ENCODE data around the gene FBXL14.

Gene FBXL14

GRCh38 chr12:1592444-1593173, 1.8 kb downstream of the FBXL14 start:
- Histone ChIP-seq H3K79me1 (replicated peaks; ENCODE audit: low read length, poor library complexity, severe bottlenecking) (peaks cover 5% of the 10 kb centered on the region), H3K9me3 (ENCODE audit: control insufficient read depth, low read length) (no peaks in the 10 kb centered on the region), H3K23ac (ENCODE audit: low read length in 2 of 2) (peak overlapping the region in 1 of 2 experiments; percentile 79), H3K18ac (ENCODE audit: low read depth in 1 of 2, low read length in 2 of 2) (peak overlapping the region in 1 of 2 experiments; percentile 84), H3K4me2 (ENCODE audit: low read length, poor library complexity, severe bottlenecking) (peak overlapping the region; percentile 82), H3K9ac (ENCODE audit: low read length) (peak overlapping the region; percentile 80), H2BK5ac (ENCODE audit: low read depth, low read length, poor library complexity, severe bottlenecking) (no peak overlapping the region), H3K27me3 (ENCODE audit: control insufficient read depth in 1 of 2, insufficient read depth in 1 of 2, low read length in 2 of 2) (no peaks in the 10 kb centered on the region), H3K14ac (ENCODE audit: low read length in 2 of 2) (peak overlapping the region in 1 of 2 experiments; percentile 50), H3K27ac (ENCODE audit: low read length, poor library complexity, severe bottlenecking) (peak overlapping the region; percentile 18), H3K4ac (ENCODE audit: low read depth in 1 of 2, low read length in 2 of 2) (peak overlapping the region in 1 of 2 experiments; percentile 25), H3K4me1 (ENCODE audit: control insufficient read depth, insufficient read depth, low read depth, low read length) (peaks cover 20% of the 10 kb centered on the region), H3K36me3 (ENCODE audit: control insufficient read depth in 1 of 2, insufficient read depth in 2 of 2, low read depth in 1 of 2, low read length in 2 of 2) (peaks cover 7% of the 10 kb centered on the region in 2 experiments), H2BK12ac (ENCODE audit: low read length in 2 of 2) (peak overlapping the region in 1 of 2 experiments; percentile 51), H4K8ac (ENCODE audit: low read length) (peak overlapping the region; percentile 66), H2BK120ac (ENCODE audit: low read depth, low read length) (no peak overlapping the region), H2BK15ac (ENCODE audit: low read depth, poor library complexity, severe bottlenecking) (no peak overlapping the region), H2AK5ac (ENCODE audit: low read length, severe bottlenecking) (no peak overlapping the region), H3K4me3 (ENCODE audit: insufficient read depth in 1 of 2, low read depth in 1 of 2, low read length in 2 of 2) (peak overlapping the region; percentile 70 to 87), H2AFZ (ENCODE audit: low read depth, low read length) (no peak overlapping the region), H4K91ac (ENCODE audit: low read length) (peak overlapping the region; percentile 31)
- DNase-seq: peak; percentile 80
- WGBS: 17% methylated on average over 27 of the region's 27 CpGs

- no peak overlapping the region for H4K91ac ChIP-seq (ENCODE audit: low read length)
- peaks cover 7% of the 10 kb centered on the region in 2 experiments for H3K36me3 ChIP-seq (ENCODE audit: control insufficient read depth in 1 of 2, insufficient read depth in 2 of 2, low read depth in 1 of 2, low read length in 2 of 2)
- peaks cover 22% of the 10 kb centered on the region for H3K4me1 ChIP-seq (ENCODE audit: control insufficient read depth, insufficient read depth, low read depth, low read length)
- peak overlapping the region; percentile 80 for H3K9ac ChIP-seq (ENCODE audit: low read length)
- H3K9me3 ChIP-seq (ENCODE audit: control insufficient read depth, low read length): no peaks in the 10 kb centered on the region
- H3K79me1 ChIP-seq (replicated peaks; ENCODE audit: low read length, poor library complexity, severe bottlenecking): peaks cover 3% of the 10 kb centered on the region
- H3K4me2 ChIP-seq (ENCODE audit: low read length, poor library complexity, severe bottlenecking): peak overlapping the region; percentile 88
- no peak overlapping the region for H3K4ac ChIP-seq (ENCODE audit: low read depth in 1 of 2, low read length in 2 of 2)
- no peak overlapping the region for H2BK15ac ChIP-seq (ENCODE audit: low read depth, poor library complexity, severe bottlenecking)
- H2BK12ac ChIP-seq (ENCODE audit: low read length in 2 of 2): no peak overlapping the region
- 0% methylated on average over 2 of the region's 4 CpGs for WGBS
- no peak overlapping the region for H2AFZ ChIP-seq (ENCODE audit: low read depth, low read length)
- DNase-seq: peak; percentile 58
- peak overlapping the region; percentile 51 for H2AK5ac ChIP-seq (ENCODE audit: low read length, severe bottlenecking)
- no peaks in the 10 kb centered on the region for H3K27me3 ChIP-seq (ENCODE audit: control insufficient read depth in 1 of 2, insufficient read depth in 1 of 2, low read length in 2 of 2)
- H3K27ac ChIP-seq (ENCODE audit: low read length, poor library complexity, severe bottlenecking): peak overlapping the region; percentile 38
- H3K23ac ChIP-seq (ENCODE audit: low read length in 2 of 2): no peak overlapping the region
- no peak overlapping the region for H3K14ac ChIP-seq (ENCODE audit: low read length in 2 of 2)
- no peak overlapping the region for H2BK5ac ChIP-seq (ENCODE audit: low read depth, low read length, poor library complexity, severe bottlenecking)
- H3K4me3 ChIP-seq (ENCODE audit: insufficient read depth in 1 of 2, low read depth in 1 of 2, low read length in 2 of 2): peak overlapping the region in 1 of 2 experiments; percentile 87
- no peak overlapping the region for H4K8ac ChIP-seq (ENCODE audit: low read length)
- H3K18ac ChIP-seq (ENCODE audit: low read depth in 1 of 2, low read length in 2 of 2): no peak overlapping the region
- H2BK120ac ChIP-seq (ENCODE audit: low read depth, low read length): no peak overlapping the region
Observed at GRCh38 chr12:1591543-1591942, 2.8 kb downstream of the FBXL14 start.

GRCh38 chr12:1591034-1591433, 3.3 kb downstream of the FBXL14 start:
- peaks cover 5% of the 10 kb centered on the region for H3K79me1 ChIP-seq (replicated peaks; ENCODE audit: low read length, poor library complexity, severe bottlenecking)
- H3K27ac ChIP-seq (ENCODE audit: low read length, poor library complexity, severe bottlenecking): peak overlapping the region; percentile 12
- no peak overlapping the region for H2AFZ ChIP-seq (ENCODE audit: low read depth, low read length)
- no peak overlapping the region for H4K8ac ChIP-seq (ENCODE audit: low read length)
- no peak overlapping the region for H4K91ac ChIP-seq (ENCODE audit: low read length)
- H3K9ac ChIP-seq (ENCODE audit: low read length): peak overlapping the region; percentile 80
- 0% methylated on average over 2 of the region's 3 CpGs for WGBS
- no peak overlapping the region for H2AK5ac ChIP-seq (ENCODE audit: low read length, severe bottlenecking)
- DNase-seq: peak; percentile 56
- no peaks in the 10 kb centered on the region for H3K27me3 ChIP-seq (ENCODE audit: control insufficient read depth in 1 of 2, insufficient read depth in 1 of 2, low read length in 2 of 2)
- H2BK120ac ChIP-seq (ENCODE audit: low read depth, low read length): no peak overlapping the region
- no peak overlapping the region for H2BK15ac ChIP-seq (ENCODE audit: low read depth, poor library complexity, severe bottlenecking)
- no peak overlapping the region for H2BK5ac ChIP-seq (ENCODE audit: low read depth, low read length, poor library complexity, severe bottlenecking)
- H3K18ac ChIP-seq (ENCODE audit: low read depth in 1 of 2, low read length in 2 of 2): no peak overlapping the region
- peaks cover 7% of the 10 kb centered on the region in 2 experiments for H3K36me3 ChIP-seq (ENCODE audit: control insufficient read depth in 1 of 2, insufficient read depth in 2 of 2, low read depth in 1 of 2, low read length in 2 of 2)
- peak overlapping the region; percentile 71 for H3K4me2 ChIP-seq (ENCODE audit: low read length, poor library complexity, severe bottlenecking)
- H3K14ac ChIP-seq (ENCODE audit: low read length in 2 of 2): no peak overlapping the region
- H3K4me1 ChIP-seq (ENCODE audit: control insufficient read depth, insufficient read depth, low read depth, low read length): peaks cover 24% of the 10 kb centered on the region
- peak overlapping the region in 1 of 2 experiments; percentile 87 for H3K4me3 ChIP-seq (ENCODE audit: insufficient read depth in 1 of 2, low read depth in 1 of 2, low read length in 2 of 2)
- H2BK12ac ChIP-seq (ENCODE audit: low read length in 2 of 2): no peak overlapping the region
- no peaks in the 10 kb centered on the region for H3K9me3 ChIP-seq (ENCODE audit: control insufficient read depth, low read length)
- no peak overlapping the region for H3K4ac ChIP-seq (ENCODE audit: low read depth in 1 of 2, low read length in 2 of 2)
- H3K23ac ChIP-seq (ENCODE audit: low read length in 2 of 2): no peak overlapping the region

- no peak overlapping the region for H4K8ac ChIP-seq (ENCODE audit: low read length)
- peak overlapping the region in 1 of 2 experiments; percentile 87 for H3K4me3 ChIP-seq (ENCODE audit: insufficient read depth in 1 of 2, low read depth in 1 of 2, low read length in 2 of 2)
- peak overlapping the region; percentile 12 for H3K27ac ChIP-seq (ENCODE audit: low read length, poor library complexity, severe bottlenecking)
- no peak overlapping the region for H3K23ac ChIP-seq (ENCODE audit: low read length in 2 of 2)
- no peak overlapping the region for H2AFZ ChIP-seq (ENCODE audit: low read depth, low read length)
- no peaks in the 10 kb centered on the region for H3K9me3 ChIP-seq (ENCODE audit: control insufficient read depth, low read length)
- peak overlapping the region; percentile 3 to 31 for H3K18ac ChIP-seq (ENCODE audit: low read depth in 1 of 2, low read length in 2 of 2)
- peak overlapping the region; percentile 80 for H3K9ac ChIP-seq (ENCODE audit: low read length)
- peak; percentile 50 for DNase-seq
- H3K36me3 ChIP-seq (ENCODE audit: control insufficient read depth in 1 of 2, insufficient read depth in 2 of 2, low read depth in 1 of 2, low read length in 2 of 2): peaks cover 7% of the 10 kb centered on the region in 2 experiments
- no peak overlapping the region for H3K4ac ChIP-seq (ENCODE audit: low read depth in 1 of 2, low read length in 2 of 2)
- 3% methylated on average over 11 of the region's 12 CpGs for WGBS
- H2BK5ac ChIP-seq (ENCODE audit: low read depth, low read length, poor library complexity, severe bottlenecking): no peak overlapping the region
- H3K4me2 ChIP-seq (ENCODE audit: low read length, poor library complexity, severe bottlenecking): peak overlapping the region; percentile 71
- no peak overlapping the region for H2AK5ac ChIP-seq (ENCODE audit: low read length, severe bottlenecking)
- H2BK12ac ChIP-seq (ENCODE audit: low read length in 2 of 2): no peak overlapping the region
- no peak overlapping the region for H2BK120ac ChIP-seq (ENCODE audit: low read depth, low read length)
- H3K79me1 ChIP-seq (replicated peaks; ENCODE audit: low read length, poor library complexity, severe bottlenecking): peaks cover 5% of the 10 kb centered on the region
- no peak overlapping the region for H3K14ac ChIP-seq (ENCODE audit: low read length in 2 of 2)
- no peak overlapping the region for H4K91ac ChIP-seq (ENCODE audit: low read length)
- H2BK15ac ChIP-seq (ENCODE audit: low read depth, poor library complexity, severe bottlenecking): no peak overlapping the region
- no peaks in the 10 kb centered on the region for H3K27me3 ChIP-seq (ENCODE audit: control insufficient read depth in 1 of 2, insufficient read depth in 1 of 2, low read length in 2 of 2)
- H3K4me1 ChIP-seq (ENCODE audit: control insufficient read depth, insufficient read depth, low read depth, low read length): peaks cover 23% of the 10 kb centered on the region
Observed at GRCh38 chr12:1590221-1590979, 4.0 kb downstream of the FBXL14 start.

Measured in mesenchymal stem cell (in vitro differentiated cells and primary cell).